ENCODE data around the gene RHOH. TPM values are rescaled to one million over a fixed set of nuclear protein-coding genes. Genes with fewer than 3 reads are reported as not detected.
"Not testable (repeated sequence)": the region's sequence is repeated elsewhere in the genome, so short reads cannot be mapped to it uniquely, and the experiment has no call there.

Gene RHOH
- total RNA-seq, 2 donors from 2014 or later = 2.9 to 7.9 TPM

DNA sequence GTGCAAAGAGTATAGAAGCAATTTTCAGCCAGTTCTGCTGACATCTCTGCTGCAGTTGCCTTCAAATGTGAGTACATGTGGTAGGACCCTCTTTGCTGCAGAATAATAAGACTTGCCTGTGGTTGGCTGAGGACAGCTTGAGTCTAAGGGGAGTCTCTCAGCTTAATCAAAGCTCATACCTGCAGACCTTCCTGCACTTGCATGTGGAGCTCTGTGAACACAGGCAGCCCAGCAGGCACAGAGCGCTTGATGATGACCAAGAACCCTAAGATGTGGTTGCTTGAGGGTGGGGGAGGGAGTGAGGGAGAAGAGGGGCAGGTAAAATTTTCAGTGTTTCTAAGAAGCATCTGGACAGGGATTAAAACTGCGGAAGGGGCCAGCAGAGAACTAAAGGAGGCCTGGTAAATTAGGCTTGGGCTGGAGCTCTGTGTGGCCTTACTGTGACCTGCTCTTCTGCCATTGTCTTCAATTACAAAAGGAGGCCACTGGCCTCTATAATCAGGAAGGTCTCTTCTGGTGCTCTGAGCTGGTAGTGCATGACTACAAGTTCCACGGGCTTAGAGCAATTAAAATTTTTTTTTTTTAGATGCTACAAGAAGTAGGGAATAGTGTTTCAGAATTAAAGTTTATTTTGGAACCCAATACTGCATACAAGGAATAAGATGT is 78.4 kb downstream of the RHOH start:
- ATAC-seq (no peak), DNase-seq (no peak)
- Histone ChIP-seq H3K27ac (no peak overlapping the region), H3K9me3 (no peaks in the 10 kb centered on the region), H3K36me3 (replicated peaks in 1 of 2; ENCODE audit: insufficient read depth in 1 of 2, low read depth in 2 of 2) (no peaks in the 10 kb centered on the region), H3K27me3 (no peaks in the 10 kb centered on the region), H3K4me3 (no peak overlapping the region), H3K4me1 (no peaks in the 10 kb centered on the region)
- WGBS, 2 donors = 87 to 95% methylated on average over 3 of the region's 3 CpGs
- TF ChIP-seq, protein P1, sequence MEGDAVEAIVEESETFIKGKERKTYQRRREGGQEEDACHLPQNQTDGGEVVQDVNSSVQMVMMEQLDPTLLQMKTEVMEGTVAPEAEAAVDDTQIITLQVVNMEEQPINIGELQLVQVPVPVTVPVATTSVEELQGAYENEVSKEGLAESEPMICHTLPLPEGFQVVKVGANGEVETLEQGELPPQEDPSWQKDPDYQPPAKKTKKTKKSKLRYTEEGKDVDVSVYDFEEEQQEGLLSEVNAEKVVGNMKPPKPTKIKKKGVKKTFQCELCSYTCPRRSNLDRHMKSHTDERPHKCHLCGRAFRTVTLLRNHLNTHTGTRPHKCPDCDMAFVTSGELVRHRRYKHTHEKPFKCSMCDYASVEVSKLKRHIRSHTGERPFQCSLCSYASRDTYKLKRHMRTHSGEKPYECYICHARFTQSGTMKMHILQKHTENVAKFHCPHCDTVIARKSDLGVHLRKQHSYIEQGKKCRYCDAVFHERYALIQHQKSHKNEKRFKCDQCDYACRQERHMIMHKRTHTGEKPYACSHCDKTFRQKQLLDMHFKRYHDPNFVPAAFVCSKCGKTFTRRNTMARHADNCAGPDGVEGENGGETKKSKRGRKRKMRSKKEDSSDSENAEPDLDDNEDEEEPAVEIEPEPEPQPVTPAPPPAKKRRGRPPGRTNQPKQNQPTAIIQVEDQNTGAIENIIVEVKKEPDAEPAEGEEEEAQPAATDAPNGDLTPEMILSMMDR (IDR thresholded peaks at IDR 0.05) = no peak
- TF ChIP-seq POLR2A (IDR thresholded peaks at IDR 0.05) = no peak
- intact Hi-C loops (cut with DNase I) = no loop called here

DNA sequence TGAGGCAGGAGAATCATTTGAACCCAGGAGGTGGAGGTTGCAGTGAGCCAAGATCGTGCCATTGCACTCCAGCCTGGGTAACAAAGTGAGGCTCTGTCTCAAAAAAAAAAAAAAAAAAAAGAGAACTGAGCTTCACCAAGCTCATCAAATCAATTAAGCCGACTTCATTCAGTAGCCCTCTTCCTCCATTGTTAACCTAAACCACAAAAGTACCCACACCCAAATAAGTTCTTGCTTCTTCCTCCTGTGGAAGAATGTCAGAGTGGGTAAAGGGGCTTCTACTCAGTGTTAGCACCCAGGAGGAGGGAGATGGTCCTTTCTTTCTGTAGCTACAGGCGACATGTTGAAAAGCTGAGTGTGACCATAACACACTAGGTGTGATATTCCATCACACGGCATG is 79.7 kb downstream of the RHOH start:
- H3K9me3 ChIP-seq = no peaks in the 10 kb centered on the region
- WGBS, 2 donors = 82 to 89% methylated on average over 4 of the region's 4 CpGs
- H3K27ac ChIP-seq = no peak overlapping the region
- H3K36me3 ChIP-seq (replicated peaks in 1 of 2; ENCODE audit: insufficient read depth in 1 of 2, low read depth in 2 of 2) = no peaks in the 10 kb centered on the region
- intact Hi-C loops (cut with DNase I) = no loop called here
- TF ChIP-seq, protein P1 (IDR thresholded peaks at IDR 0.05) = no peak
- TF ChIP-seq POLR2A (IDR thresholded peaks at IDR 0.05) = no peak
- DNase-seq (no peak), ATAC-seq (no peak)
- no peaks in the 10 kb centered on the region for H3K4me1 ChIP-seq
- no peak overlapping the region for H3K4me3 ChIP-seq
- no peaks in the 10 kb centered on the region for H3K27me3 ChIP-seq

DNA sequence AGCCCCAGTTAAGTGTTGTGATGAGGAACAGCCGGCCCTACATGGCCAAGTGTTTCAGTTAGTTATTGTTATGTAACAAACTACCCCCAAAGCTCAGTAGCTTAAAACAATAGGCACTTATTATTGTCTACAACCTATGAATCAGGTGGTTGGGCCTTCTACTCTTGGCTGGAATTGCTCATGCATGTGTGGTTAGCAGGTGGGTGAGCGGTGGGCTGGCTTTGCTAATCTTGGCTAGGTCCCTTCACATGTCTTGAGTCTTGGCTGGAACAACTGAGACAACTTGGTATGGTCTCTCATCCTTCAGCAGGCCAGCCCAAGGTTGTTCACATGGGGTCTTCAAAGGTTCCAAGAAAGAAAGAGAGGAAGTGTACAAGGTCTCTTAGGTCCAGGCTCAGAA is 83.8 kb downstream of the RHOH start:
- no peaks in the 10 kb centered on the region for H3K36me3 ChIP-seq (replicated peaks in 1 of 2; ENCODE audit: insufficient read depth in 1 of 2, low read depth in 2 of 2)
- no peak overlapping the region for H3K27ac ChIP-seq
- no peak for ATAC-seq
- 78 to 83% methylated on average over 2 of the region's 2 CpGs for WGBS, 2 donors
- H3K4me3 ChIP-seq = no peak overlapping the region
- H3K9me3 ChIP-seq = no peaks in the 10 kb centered on the region
- intact Hi-C loops (cut with DNase I) = no loop called here
- DNase-seq = no peak
- TF ChIP-seq POLR2A (IDR thresholded peaks at IDR 0.05) = no peak
- TF ChIP-seq, protein P1 (IDR thresholded peaks at IDR 0.05) = no peak
- no peaks in the 10 kb centered on the region for H3K27me3 ChIP-seq
- no peaks in the 10 kb centered on the region for H3K4me1 ChIP-seq

DNA sequence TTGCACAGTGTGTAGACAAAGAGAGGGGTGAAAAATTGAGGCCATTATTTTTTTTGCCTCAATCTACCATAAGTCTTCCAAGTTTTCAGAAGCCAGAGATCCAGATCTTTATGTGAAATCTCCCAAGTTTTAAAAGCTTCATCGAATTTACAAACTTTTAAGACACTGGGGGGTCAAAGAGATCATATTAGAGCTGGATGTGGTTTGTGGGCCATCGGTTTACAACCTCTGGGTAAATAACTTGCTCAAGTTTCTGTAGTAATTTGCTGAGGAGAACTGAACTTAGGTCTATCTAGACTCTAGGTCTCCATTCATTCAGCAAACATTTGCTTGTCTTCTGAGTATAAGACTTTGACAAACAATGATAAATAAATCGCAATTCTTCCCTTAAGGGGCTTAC is 84.3 kb downstream of the RHOH start:
- DNase-seq = no peak
- TF ChIP-seq POLR2A (IDR thresholded peaks at IDR 0.05) = no peak
- TF ChIP-seq, protein P1 (IDR thresholded peaks at IDR 0.05) = no peak
- Histone ChIP-seq H3K4me3 (no peak overlapping the region), H3K27ac (no peak overlapping the region), H3K27me3 (no peaks in the 10 kb centered on the region), H3K4me1 (no peaks in the 10 kb centered on the region), H3K9me3 (no peaks in the 10 kb centered on the region), H3K36me3 (replicated peaks in 1 of 2; ENCODE audit: insufficient read depth in 1 of 2, low read depth in 2 of 2) (no peaks in the 10 kb centered on the region)
- 48 to 71% methylated on average over 3 of the region's 3 CpGs for WGBS, 2 donors
- ATAC-seq = no peak
- intact Hi-C loops (cut with DNase I) = no loop called here

DNA sequence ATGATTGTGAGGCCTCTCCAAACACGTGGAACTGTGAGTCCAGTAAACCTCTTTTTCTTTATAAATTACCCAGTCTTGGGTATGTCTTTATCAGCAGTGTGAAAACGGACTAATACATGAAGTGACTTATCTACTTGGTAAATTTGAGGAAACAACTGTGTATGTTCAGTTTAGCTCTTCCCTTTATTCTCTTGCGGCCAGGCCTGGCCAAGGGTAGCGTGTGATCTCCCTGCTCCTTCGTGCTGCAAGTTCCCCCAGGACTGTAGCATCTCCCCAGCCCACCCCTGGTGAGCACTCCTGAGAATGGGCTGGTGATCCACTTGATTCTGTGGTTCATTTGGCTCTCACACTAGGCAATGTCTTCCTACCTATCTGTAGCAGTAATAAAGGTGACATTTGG is 85.1 kb downstream of the RHOH start:
- WGBS, 2 donors = 71 to 79% methylated on average over 5 of the region's 5 CpGs
- intact Hi-C loops (cut with DNase I) = no loop called here
- ATAC-seq (no peak), DNase-seq (no peak)
- Histone ChIP-seq H3K4me1 (no peaks in the 10 kb centered on the region), H3K4me3 (no peak overlapping the region), H3K27me3 (no peaks in the 10 kb centered on the region), H3K9me3 (no peaks in the 10 kb centered on the region), H3K27ac (no peak overlapping the region), H3K36me3 (replicated peaks in 1 of 2; ENCODE audit: insufficient read depth in 1 of 2, low read depth in 2 of 2) (no peaks in the 10 kb centered on the region)
- no peak for TF ChIP-seq POLR2A (IDR thresholded peaks at IDR 0.05)
- TF ChIP-seq, protein P1 (IDR thresholded peaks at IDR 0.05) = no peak

DNA sequence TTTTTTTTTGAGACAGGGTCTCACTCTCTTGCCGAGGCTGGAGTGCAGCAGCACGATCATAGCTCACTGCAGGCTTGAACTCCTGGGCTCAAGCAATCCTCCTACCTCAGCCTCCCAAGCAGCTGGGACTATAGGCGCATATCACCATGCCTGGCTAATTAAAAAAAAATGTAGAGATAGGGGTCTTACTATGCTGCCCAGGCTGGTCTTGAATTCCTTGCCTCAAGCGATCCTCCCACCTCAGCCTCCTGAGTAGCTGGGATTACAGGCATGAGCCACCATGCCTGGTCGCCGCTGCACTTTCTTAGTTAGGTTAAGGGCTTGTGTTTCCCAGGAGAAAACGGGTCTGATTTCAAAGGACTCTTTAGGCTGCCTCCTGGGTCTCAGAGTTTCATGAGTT is 86.0 kb downstream of the RHOH start:
- H3K36me3 ChIP-seq (replicated peaks in 1 of 2; ENCODE audit: insufficient read depth in 1 of 2, low read depth in 2 of 2); H3K9me3 ChIP-seq; ATAC-seq; DNase-seq; H3K27me3 ChIP-seq; H3K27ac ChIP-seq; H3K4me3 ChIP-seq; H3K4me1 ChIP-seq; intact Hi-C loops (cut with DNase I): not testable (repeated sequence)
- WGBS, 2 donors = 92 to 93% methylated on average over 7 of the region's 7 CpGs
